ENCODE data around the gene RDH12.

DNA sequence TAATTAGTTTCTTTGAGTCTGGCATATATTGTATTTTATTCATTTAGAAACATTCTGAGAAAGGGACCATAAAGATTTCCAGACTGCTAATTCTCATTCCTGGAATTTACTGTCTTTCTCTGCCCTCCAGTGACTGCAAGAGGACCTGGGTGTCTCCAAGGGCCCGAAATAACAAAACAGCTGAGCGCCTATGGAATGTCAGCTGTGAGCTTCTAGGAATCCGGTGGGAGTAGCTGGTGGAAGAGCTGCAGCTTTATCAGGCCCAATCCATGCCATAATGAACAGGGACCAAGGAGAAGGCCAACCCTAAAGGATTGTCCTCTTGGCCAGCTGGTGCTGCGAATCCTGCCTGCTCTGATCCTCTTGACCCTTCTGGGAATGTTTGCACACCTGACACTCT lies 31.9 kb downstream of the RDH12 start:
- TF ChIP-seq, protein P1, sequence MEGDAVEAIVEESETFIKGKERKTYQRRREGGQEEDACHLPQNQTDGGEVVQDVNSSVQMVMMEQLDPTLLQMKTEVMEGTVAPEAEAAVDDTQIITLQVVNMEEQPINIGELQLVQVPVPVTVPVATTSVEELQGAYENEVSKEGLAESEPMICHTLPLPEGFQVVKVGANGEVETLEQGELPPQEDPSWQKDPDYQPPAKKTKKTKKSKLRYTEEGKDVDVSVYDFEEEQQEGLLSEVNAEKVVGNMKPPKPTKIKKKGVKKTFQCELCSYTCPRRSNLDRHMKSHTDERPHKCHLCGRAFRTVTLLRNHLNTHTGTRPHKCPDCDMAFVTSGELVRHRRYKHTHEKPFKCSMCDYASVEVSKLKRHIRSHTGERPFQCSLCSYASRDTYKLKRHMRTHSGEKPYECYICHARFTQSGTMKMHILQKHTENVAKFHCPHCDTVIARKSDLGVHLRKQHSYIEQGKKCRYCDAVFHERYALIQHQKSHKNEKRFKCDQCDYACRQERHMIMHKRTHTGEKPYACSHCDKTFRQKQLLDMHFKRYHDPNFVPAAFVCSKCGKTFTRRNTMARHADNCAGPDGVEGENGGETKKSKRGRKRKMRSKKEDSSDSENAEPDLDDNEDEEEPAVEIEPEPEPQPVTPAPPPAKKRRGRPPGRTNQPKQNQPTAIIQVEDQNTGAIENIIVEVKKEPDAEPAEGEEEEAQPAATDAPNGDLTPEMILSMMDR (IDR thresholded peaks at IDR 0.05; ENCODE audit: low read length): no peak
- no peak for TF ChIP-seq EZH2 (IDR thresholded peaks at IDR 0.05; ENCODE audit: borderline replicate concordance, low read length)

Data from OCI-LY1 (cell line).